ENCODE measurements around the gene CCDC106.

The CCDC106 gene

GRCh38 chr19:55625004-55625326, 23.0 kb upstream of the CCDC106 start:
- no peak for TF ChIP-seq CTCF (IDR thresholded peaks at IDR 0.05; ENCODE audit: control extremely low read depth, extremely low read depth, low read depth, missing control alignments)
- CTCF ChIA-PET, result interaction anchor here (0.9 to 4.6 kb wide), 9 partner anchors 8 to 121 kb away, joined by 3 to 26 read pairs (median 5); partner anchors contain the start of gene ZNF865
- DNase-seq (ENCODE audit: extremely low spot score), result no peak
- POLR2A ChIA-PET, result interaction anchor here (0.5 to 1.0 kb wide), 4 partner anchors 8 to 1754 kb away, joined by 4 to 10 read pairs (median 6); partner anchors contain the start of gene U2AF2

- ChIA-PET POLR2A (no interaction called here), CTCF (interaction anchor here (0.8 to 4.6 kb wide), 11 partner anchors 9 to 159 kb away, joined by 3 to 26 read pairs (median 3); partner anchors contain the start of gene ZNF865)
- no peak for TF ChIP-seq CTCF (IDR thresholded peaks at IDR 0.05; ENCODE audit: control extremely low read depth, extremely low read depth, low read depth, missing control alignments)
- DNase-seq (ENCODE audit: extremely low spot score), result no peak
Observed at GRCh38 chr19:55626350-55626749, 21.7 kb upstream of the CCDC106 start.

DNA sequence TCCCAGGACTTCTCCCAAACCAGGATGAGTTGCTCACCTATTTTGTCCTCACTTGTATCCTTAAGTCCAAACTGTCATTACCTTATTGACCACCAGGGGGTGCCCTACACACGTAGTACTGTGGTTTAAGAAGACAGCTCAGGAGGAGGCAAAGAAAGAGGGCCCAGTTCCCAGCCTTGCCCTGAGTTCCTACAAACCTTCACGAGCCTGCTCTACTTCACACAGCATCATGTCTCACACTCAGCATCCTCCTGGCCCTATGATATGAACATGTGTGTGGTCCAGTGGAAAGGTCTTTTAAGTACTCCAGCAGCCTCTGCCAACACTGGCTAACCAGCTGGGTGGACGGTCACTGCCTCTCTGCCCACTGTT, 15.6 kb upstream of the CCDC106 start:
- DNase-seq (ENCODE audit: extremely low spot score), result peak; percentile 66
- POLR2A ChIA-PET, result interaction anchor here (0.5 to 1.7 kb wide), 2 partner anchors 8 to 28 kb away, joined by 4 to 7 read pairs; partner anchors contain the start of genes ZNF784 and ZNF865
- CTCF ChIA-PET, result interaction anchor here (0.6 to 9.0 kb wide), 57 partner anchors 9 to 716 kb away, joined by 3 to 109 read pairs (median 4); partner anchors contain the start of genes CCDC106, FIZ1, NAT14 and U2AF2
- TF ChIP-seq CTCF (IDR thresholded peaks at IDR 0.05; ENCODE audit: control extremely low read depth, extremely low read depth, low read depth, missing control alignments), result peak; percentile 88

- POLR2A ChIA-PET, result interaction anchor here (1.0 to 1.9 kb wide), 2 partner anchors 21 to 52 kb away, joined by 3 to 7 read pairs; partner anchors contain the start of gene U2AF2
- CTCF ChIA-PET, result interaction anchor here (1.3 to 9.0 kb wide), 17 partner anchors 9 to 700 kb away, joined by 3 to 109 read pairs (median 19); partner anchors contain the start of genes CCDC106, U2AF2, ZNF581 and ZNF784
- DNase-seq (ENCODE audit: extremely low spot score), result no peak
- TF ChIP-seq CTCF (IDR thresholded peaks at IDR 0.05; ENCODE audit: control extremely low read depth, extremely low read depth, low read depth, missing control alignments), result no peak
Observed at GRCh38 chr19:55633861-55634260, 14.2 kb upstream of the CCDC106 start.

DNA sequence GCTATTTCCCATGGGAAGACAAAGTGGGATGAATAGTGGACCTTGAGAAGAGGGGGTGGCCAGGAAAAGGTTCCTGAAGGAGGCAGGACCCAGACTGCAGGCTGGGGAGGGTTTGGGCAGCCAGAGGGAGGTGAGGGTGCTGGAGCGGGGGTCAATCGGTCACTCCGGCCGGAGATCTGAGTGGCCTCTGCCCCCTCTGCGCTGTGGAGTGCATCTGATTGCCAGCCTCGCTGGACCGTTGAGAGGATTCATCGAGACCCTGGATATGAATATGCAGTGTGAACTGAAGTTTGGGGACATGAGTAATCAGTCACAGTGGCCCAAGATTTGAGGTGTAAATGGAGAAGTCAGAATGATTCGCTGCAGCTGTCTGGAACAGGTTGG, 12.7 kb upstream of the CCDC106 start:
- TF ChIP-seq CTCF (IDR thresholded peaks at IDR 0.05; ENCODE audit: control extremely low read depth, extremely low read depth, low read depth, missing control alignments), result no peak
- ChIA-PET CTCF (interaction anchor here (1.0 to 9.0 kb wide), 7 partner anchors 11 to 698 kb away, joined by 3 to 84 read pairs (median 4); partner anchors contain the start of genes CCDC106, U2AF2 and ZNF784), POLR2A (interaction anchor here (1.9 to 2.7 kb wide), 2 partner anchors 12 to 19 kb away, joined by 7 to 8 read pairs; partner anchors contain the start of genes CCDC106 and U2AF2)
- no peak for DNase-seq (ENCODE audit: extremely low spot score)

DNA sequence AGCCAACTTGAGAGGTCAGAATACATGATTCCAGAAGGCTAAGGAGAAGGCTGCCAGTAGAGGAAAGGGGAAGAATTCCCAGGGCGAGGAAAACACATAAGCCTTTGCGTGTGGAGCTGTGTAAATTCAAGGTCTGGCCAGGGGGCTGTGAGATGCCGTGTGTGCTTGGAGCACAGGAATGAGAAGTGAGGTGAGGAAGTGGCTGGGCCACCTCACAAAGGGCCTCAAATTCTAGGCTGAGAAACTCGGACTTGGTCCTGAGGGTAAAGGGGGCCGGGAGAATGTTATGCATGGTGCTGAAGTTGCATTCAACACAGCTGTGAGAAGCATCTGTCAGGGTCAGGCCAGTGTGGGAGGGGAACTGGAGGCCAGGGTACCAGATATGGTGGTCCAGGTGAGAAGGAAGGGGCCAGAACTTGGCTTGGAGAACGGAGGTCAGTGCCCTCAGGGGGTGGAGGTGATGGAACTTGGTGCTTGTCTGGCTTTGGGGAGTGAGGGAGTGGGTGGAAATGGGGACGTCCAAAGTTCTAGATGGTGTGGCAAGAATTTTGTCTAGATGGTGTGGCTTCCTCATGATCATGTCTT, 12.1 kb upstream of the CCDC106 start:
- ChIA-PET CTCF (interaction anchor here (1.0 to 9.0 kb wide), 6 partner anchors 11 to 30 kb away, joined by 3 to 84 read pairs (median 4); partner anchors contain the start of genes CCDC106, U2AF2 and ZNF784), POLR2A (interaction anchor here (1.9 to 2.7 kb wide), 2 partner anchors 12 to 19 kb away, joined by 7 to 8 read pairs; partner anchors contain the start of genes CCDC106 and U2AF2)
- DNase-seq (ENCODE audit: extremely low spot score), result no peak
- no peak for TF ChIP-seq CTCF (IDR thresholded peaks at IDR 0.05; ENCODE audit: control extremely low read depth, extremely low read depth, low read depth, missing control alignments)
